CD4-positive, CD25-positive, alpha-beta regulatory T cell (primary cell): ENCODE results near the gene EPHB1. TPM values are rescaled to one million over a fixed set of nuclear protein-coding genes. Genes with fewer than 3 reads are reported as not detected.

Experiments
- ATAC-seq, 2 donors: fragments of 150-1000 bp; cut with Tn5 transposase; one replicate each; pipeline ENCODE4 v1.10.0; 2021; ENCODE audit warnings: low read depth in 2 of 2, moderate number of reproducible peaks in 2 of 2, moderate library complexity in 1 of 2
- DNase-seq, 3 donors: peaks; one replicate each; pipeline versions ENCODE4 v3.0.0 to v3.0.0-alpha.2; 2012 to 2022; ENCODE audit warnings: mixed read lengths in 1 of 3
- H3K27ac ChIP-seq: one replicate; pipeline ENCODE4 v1.7.0; 2013; ENCODE audit warnings: mild to moderate bottlenecking, low read length; ENCODE audit not compliant: insufficient read depth, poor library complexity, severe bottlenecking
- H3K27me3 ChIP-seq: one replicate; pipeline ENCODE4 v1.7.0; 2013; ENCODE audit warnings: low read length; ENCODE audit not compliant: control insufficient read depth, insufficient read depth
- H3K36me3 ChIP-seq: one replicate; pipeline ENCODE4 v1.7.0; 2013; ENCODE audit warnings: mild to moderate bottlenecking, low read length, moderate library complexity; ENCODE audit not compliant: control insufficient read depth, insufficient read depth
- H3K4me1 ChIP-seq: 2 replicates; pipeline ENCODE4 v1.7.0; 2013; ENCODE audit warnings: mild to moderate bottlenecking, low read length; ENCODE audit not compliant: insufficient read depth, control insufficient read depth, poor library complexity, severe bottlenecking
- H3K4me3 ChIP-seq: one replicate; pipeline ENCODE4 v1.7.0; 2013; ENCODE audit warnings: low read depth, mild to moderate bottlenecking, low read length, moderate library complexity
- H3K9me3 ChIP-seq, 2 experiments: 1 replicate in 1 of 2; 2 replicates in 1 of 2; pipeline ENCODE4 v1.7.0; 2013; ENCODE audit warnings: low read length in 2 of 2, mild to moderate bottlenecking in 1 of 2, moderate library complexity in 1 of 2; ENCODE audit not compliant: control insufficient read depth in 2 of 2
- H3K27ac Mint-ChIP-seq, 3 donors: one replicate each; pipeline ENCODE4 v1.8.0; 2020 to 2022; ENCODE audit warnings: mild to moderate bottlenecking in 3 of 3, mixed read lengths in 3 of 3, moderate library complexity in 2 of 3
- H3K27me3 Mint-ChIP-seq: one replicate; pipeline ENCODE4 v1.8.0; 2022; ENCODE audit warnings: mild to moderate bottlenecking, mixed read lengths
- H3K36me3 Mint-ChIP-seq: one replicate; pipeline ENCODE4 v1.8.0; 2020; ENCODE audit warnings: mixed read lengths
- H3K4me1 Mint-ChIP-seq, 4 donors: one replicate each; pipeline ENCODE4 v1.8.0; 2020 to 2022; ENCODE audit warnings: mixed read lengths in 4 of 4, mild to moderate bottlenecking in 1 of 4
- H3K4me3 Mint-ChIP-seq, 4 donors: one replicate each; pipeline ENCODE4 v1.8.0; 2020 to 2022; ENCODE audit warnings: mild to moderate bottlenecking in 4 of 4, mixed read lengths in 4 of 4, moderate library complexity in 3 of 4
- H3K9me3 Mint-ChIP-seq, 7 donors: one replicate each; pipeline ENCODE4 v1.8.0; 2020 to 2022; ENCODE audit warnings: mixed read lengths in 7 of 7, mild to moderate bottlenecking in 3 of 7, moderate library complexity in 2 of 7
- polyA plus RNA-seq, 4 donors: library from polyadenylated mRNA; unstranded; fragments of 300-500 nt; fragmentation: Illumina TruSeq; gene quantifications; one replicate each; pipeline ENCODE4 v1.2.3, GENCODE V29; 2021
- total RNA-seq: library from RNA; stranded (reverse); gene quantifications from one replicate; pipeline ENCODE4 v1.2.3, GENCODE V29; 2022

EPHB1 gene
- total and polyA plus RNA-seq, 5 donors from 2014 or later, result 0.32 to 2.1 (median 0.84) TPM

GRCh38 chr3:134985864-134986715 lies 191.0 kb downstream of the EPHB1 start:
- no peak overlapping the region for H3K4me3 ChIP-seq
- H3K27me3 ChIP-seq, result no peaks in the 10 kb centered on the region
- no peak overlapping the region for H3K27ac ChIP-seq
- no peaks in the 10 kb centered on the region for H3K27me3 Mint-ChIP-seq
- no peaks in the 10 kb centered on the region for H3K4me1 Mint-ChIP-seq
- DNase-seq (no peak), ATAC-seq (no peak)
- no peaks in the 10 kb centered on the region for H3K4me1 ChIP-seq
- H3K36me3 Mint-ChIP-seq, result no peaks in the 10 kb centered on the region
- peaks cover 0 to 2% (median 0%) of the 10 kb centered on the region in 7 donors for H3K9me3 Mint-ChIP-seq
- no peaks in the 10 kb centered on the region for H3K9me3 ChIP-seq
- no peak overlapping the region for H3K4me3 Mint-ChIP-seq
- H3K27ac Mint-ChIP-seq, result no peak overlapping the region
- no peaks in the 10 kb centered on the region for H3K36me3 ChIP-seq

GRCh38 chr3:134988666-134989065 lies 193.6 kb downstream of the EPHB1 start:
- DNase-seq (no peak), ATAC-seq (no peak)
- Histone ChIP-seq H3K27me3 (no peaks in the 10 kb centered on the region), H3K27ac (no peak overlapping the region), H3K9me3 (no peaks in the 10 kb centered on the region), H3K36me3 (no peaks in the 10 kb centered on the region), H3K4me1 (no peaks in the 10 kb centered on the region), H3K4me3 (no peak overlapping the region)
- H3K27ac Mint-ChIP-seq, result no peak overlapping the region
- no peak overlapping the region for H3K4me3 Mint-ChIP-seq
- no peaks in the 10 kb centered on the region for H3K27me3 Mint-ChIP-seq
- H3K9me3 Mint-ChIP-seq, result peaks cover 0 to 2% (median 0%) of the 10 kb centered on the region in 7 donors
- H3K4me1 Mint-ChIP-seq, result no peaks in the 10 kb centered on the region
- H3K36me3 Mint-ChIP-seq, result no peaks in the 10 kb centered on the region

GRCh38 chr3:134991003-134991402 lies 195.9 kb downstream of the EPHB1 start:
- no peak overlapping the region for H3K27ac ChIP-seq
- Mint-ChIP-seq H3K4me3 (no peak overlapping the region), H3K27me3 (no peaks in the 10 kb centered on the region), H3K4me1 (no peaks in the 10 kb centered on the region), H3K36me3 (no peaks in the 10 kb centered on the region), H3K27ac (no peak overlapping the region), H3K9me3 (peaks cover 0 to 5% (median 0%) of the 10 kb centered on the region in 7 donors)
- ATAC-seq (no peak), DNase-seq (no peak)
- H3K27me3 ChIP-seq, result no peaks in the 10 kb centered on the region
- no peaks in the 10 kb centered on the region for H3K9me3 ChIP-seq
- H3K4me3 ChIP-seq, result no peak overlapping the region
- no peaks in the 10 kb centered on the region for H3K4me1 ChIP-seq
- no peaks in the 10 kb centered on the region for H3K36me3 ChIP-seq

GRCh38 chr3:134991472-134992010 lies 196.5 kb downstream of the EPHB1 start:
- no peaks in the 10 kb centered on the region for H3K36me3 ChIP-seq
- no peak overlapping the region for H3K27ac ChIP-seq
- Mint-ChIP-seq H3K9me3 (peaks cover 0 to 5% (median 0%) of the 10 kb centered on the region in 7 donors), H3K27ac (no peak overlapping the region), H3K27me3 (no peaks in the 10 kb centered on the region), H3K36me3 (no peaks in the 10 kb centered on the region), H3K4me3 (no peak overlapping the region), H3K4me1 (no peaks in the 10 kb centered on the region)
- no peaks in the 10 kb centered on the region for H3K4me1 ChIP-seq
- H3K4me3 ChIP-seq, result no peak overlapping the region
- no peaks in the 10 kb centered on the region for H3K9me3 ChIP-seq
- H3K27me3 ChIP-seq, result no peaks in the 10 kb centered on the region
- no peak for DNase-seq
- no peak for ATAC-seq

- Histone ChIP-seq H3K36me3 (no peaks in the 10 kb centered on the region), H3K27me3 (no peaks in the 10 kb centered on the region), H3K9me3 (no peaks in the 10 kb centered on the region), H3K4me3 (no peak overlapping the region), H3K27ac (no peak overlapping the region), H3K4me1 (no peaks in the 10 kb centered on the region)
- Mint-ChIP-seq H3K9me3 (peaks cover 0 to 5% (median 0%) of the 10 kb centered on the region in 7 donors), H3K4me1 (no peaks in the 10 kb centered on the region), H3K27ac (no peak overlapping the region), H3K4me3 (no peak overlapping the region), H3K27me3 (peaks cover 1% of the 10 kb centered on the region), H3K36me3 (no peaks in the 10 kb centered on the region)
- no peak for ATAC-seq
- no peak for DNase-seq
Measured at GRCh38 chr3:134992180-134992579, 197.1 kb downstream of the EPHB1 start.

GRCh38 chr3:134992586-134992985 lies 197.5 kb downstream of the EPHB1 start:
- H3K4me3 Mint-ChIP-seq, result no peak overlapping the region
- ATAC-seq (no peak), DNase-seq (no peak)
- H3K9me3 Mint-ChIP-seq, result peaks cover 0 to 5% (median 0%) of the 10 kb centered on the region in 7 donors
- peaks cover 4% of the 10 kb centered on the region for H3K27me3 Mint-ChIP-seq
- H3K36me3 Mint-ChIP-seq, result no peaks in the 10 kb centered on the region
- no peaks in the 10 kb centered on the region for H3K4me1 Mint-ChIP-seq
- H3K27ac Mint-ChIP-seq, result no peak overlapping the region
- Histone ChIP-seq H3K4me1 (no peaks in the 10 kb centered on the region), H3K9me3 (no peaks in the 10 kb centered on the region), H3K27ac (no peak overlapping the region), H3K4me3 (no peak overlapping the region), H3K27me3 (no peaks in the 10 kb centered on the region), H3K36me3 (no peaks in the 10 kb centered on the region)

GRCh38 chr3:134993011-134993410 lies 198.0 kb downstream of the EPHB1 start:
- Histone ChIP-seq H3K4me3 (no peak overlapping the region), H3K4me1 (no peaks in the 10 kb centered on the region), H3K9me3 (no peaks in the 10 kb centered on the region), H3K36me3 (no peaks in the 10 kb centered on the region), H3K27ac (no peak overlapping the region), H3K27me3 (no peaks in the 10 kb centered on the region)
- Mint-ChIP-seq H3K4me3 (no peak overlapping the region), H3K9me3 (peaks cover 0 to 5% (median 0%) of the 10 kb centered on the region in 7 donors), H3K4me1 (no peaks in the 10 kb centered on the region), H3K27ac (no peak overlapping the region), H3K36me3 (no peaks in the 10 kb centered on the region), H3K27me3 (peaks cover 4% of the 10 kb centered on the region)
- ATAC-seq, result no peak
- DNase-seq, result no peak

- Histone ChIP-seq H3K27ac (no peak overlapping the region), H3K9me3 (no peaks in the 10 kb centered on the region), H3K4me1 (no peaks in the 10 kb centered on the region), H3K27me3 (no peaks in the 10 kb centered on the region), H3K36me3 (no peaks in the 10 kb centered on the region), H3K4me3 (no peak overlapping the region)
- DNase-seq (no peak), ATAC-seq (no peak)
- no peak overlapping the region for H3K27ac Mint-ChIP-seq
- H3K4me3 Mint-ChIP-seq, result no peak overlapping the region
- no peaks in the 10 kb centered on the region for H3K4me1 Mint-ChIP-seq
- no peaks in the 10 kb centered on the region for H3K36me3 Mint-ChIP-seq
- peaks cover 0 to 4% (median 0%) of the 10 kb centered on the region in 7 donors for H3K9me3 Mint-ChIP-seq
- peaks cover 8% of the 10 kb centered on the region for H3K27me3 Mint-ChIP-seq
Measured at GRCh38 chr3:134998158-134998557, 203.1 kb downstream of the EPHB1 start.
